OCI-LY7 (cell line): Measurements from ENCODE around the gene POLR2H. TPM values are rescaled to one million over a fixed set of nuclear protein-coding genes. Genes with fewer than 3 reads are reported as not detected.

Source experiments
- BruUV-seq: library from RNA; stranded (reverse); fragments of 400-500 nt; replicated peaks from 2 replicates; lab custom pipeline; 2021; lab: Mats Ljungman, UMichigan
- CTCF ChIA-PET: fragments of 300-600 bp; sonication (Branson Sonifier 250); formaldehyde crosslinking; loops from one replicate; lab custom pipeline; 2022; ENCODE audit warnings: antibody characterized with exemption; ENCODE audit not compliant: unreplicated experiment; lab: Charles Lee
- POLR2A ChIA-PET: fragments of 300-600 bp; sonication (Branson Sonifier 250); formaldehyde crosslinking; loops from one replicate; lab custom pipeline; 2022; ENCODE audit warnings: antibody characterized with exemption; lab: Charles Lee
- DNase-seq: peaks from one replicate; pipeline ENCODE4 v3.0.0-alpha.2; 2015; ENCODE audit warnings: low spot score
- H2AFZ ChIP-seq: fragments of 200-600 bp; sonication (generic), shearing (Covaris generic); 2 replicates; pipeline ENCODE4 v1.6.1; 2014; ENCODE audit warnings: mild to moderate bottlenecking, antibody characterized with exemption, low read length, moderate library complexity
- H3K27ac ChIP-seq: fragments of 200-600 bp; sonication (generic); 2 replicates; pipeline ENCODE4 v1.5.1; 2014; ENCODE audit warnings: mixed run types, low read depth, mild to moderate bottlenecking, moderate library complexity, low read length, inconsistent platforms; ENCODE audit not compliant: poor library complexity, severe bottlenecking
- H3K36me3 ChIP-seq: fragments of 200-600 bp; sonication (generic); 2 replicates; pipeline ENCODE4 v1.6.1; 2014; ENCODE audit warnings: mild to moderate bottlenecking, antibody characterized with exemption, low read length, moderate library complexity, mixed read lengths; ENCODE audit not compliant: insufficient read depth
- H3K4me1 ChIP-seq: fragments of 200-600 bp; sonication (generic); 2 replicates; pipeline ENCODE4 v1.5.1; 2014; ENCODE audit warnings: mild to moderate bottlenecking, low read length; ENCODE audit not compliant: insufficient read depth, poor library complexity, severe bottlenecking
- H3K4me2 ChIP-seq: fragments of 200-600 bp; sonication (generic); 2 replicates; pipeline ENCODE4 v1.6.1; 2014; ENCODE audit warnings: mild to moderate bottlenecking, low read length
- H3K4me3 ChIP-seq: fragments of 200-600 bp; sonication (generic); 2 replicates; pipeline ENCODE4 v1.5.1; 2014; ENCODE audit warnings: mild to moderate bottlenecking, low read depth, low read length; ENCODE audit not compliant: poor library complexity, severe bottlenecking
- H3K79me2 ChIP-seq: fragments of 200-600 bp; sonication (generic); 2 replicates; pipeline ENCODE4 v1.6.1; 2016; ENCODE audit warnings: low read depth, mild to moderate bottlenecking, low read length, moderate library complexity, mixed read lengths; ENCODE audit not compliant: insufficient read depth
- H3K9me2 ChIP-seq: fragments of 200-600 bp; sonication (generic); 2 replicates; pipeline ENCODE4 v1.6.1; 2016; ENCODE audit warnings: mild to moderate bottlenecking, low read length, mixed read lengths; ENCODE audit not compliant: insufficient read depth
- H3K9me3 ChIP-seq: fragments of 200-600 bp; sonication (generic); 2 replicates; pipeline ENCODE4 v1.6.1; 2014; ENCODE audit warnings: mild to moderate bottlenecking, mixed run types, low read length, mixed read lengths
- H4K20me1 ChIP-seq: fragments of 200-600 bp; sonication (generic); 2 replicates; pipeline ENCODE4 v1.6.1; 2014; ENCODE audit warnings: mild to moderate bottlenecking, antibody characterized with exemption, low read length, moderate library complexity, mixed read lengths; ENCODE audit not compliant: insufficient read depth
- CTCF ChIP-seq: fragments of 200-600 bp; sonication (generic); conservative IDR thresholded peaks from 2 replicates; pipeline ENCODE4 v1.5.1; 2014; ENCODE audit warnings: mild to moderate bottlenecking, antibody characterized with exemption, low read length, moderate library complexity, mixed read lengths
- EZH2phosphoT487 ChIP-seq: fragments of 200-600 bp; sonication (generic); IDR thresholded peaks from 2 replicates; pipeline ENCODE4 v1.6.1; 2018; ENCODE audit warnings: low read depth, borderline replicate concordance, mild to moderate bottlenecking, mixed run types, antibody characterized with exemption, low read length, moderate library complexity, mixed read lengths
- intact Hi-C: fragments of 100-400 bp; cut with micrococcal nuclease; formaldehyde crosslinking; loops from one replicate; pipeline ENCODE4 v1.10.0; 2022; ENCODE audit not compliant: unreplicated experiment
- total RNA-seq, 2 experiments: library from RNA; depleted of rRNA in 1 of 2; stranded (reverse); fragments of >200 nt in 1 of 2; shearing (Covaris generic) in 1 of 2; gene quantifications; 2 replicates each; pipeline ENCODE4 v1.2.3, GENCODE V29; 2014 to 2022

The POLR2H gene
- total RNA-seq, 2 experiments from 2014 or later: 80.1 to 85.8 TPM

- H3K4me2 ChIP-seq: no peak overlapping the region
These were observed 19.2 kb downstream of the POLR2H start for GRCh38 chr3:184380627-184381260.

GRCh38 chr3:184381261-184382224 lies 20.0 kb downstream of the POLR2H start:
- H3K79me2 ChIP-seq: no peaks in the 10 kb centered on the region
- no peaks in the 10 kb centered on the region for H3K9me2 ChIP-seq
- no TSS peak for BruUV-seq
- CTCF ChIA-PET: no interaction called here
- POLR2A ChIA-PET: no interaction called here
- TF ChIP-seq EZH2phosphoT487 (no peak), CTCF (no peak)
- H3K36me3 ChIP-seq: no peaks in the 10 kb centered on the region
- no peaks in the 10 kb centered on the region for H4K20me1 ChIP-seq
- no peak overlapping the region for H2AFZ ChIP-seq
- intact Hi-C loops: no loop called here
- H3K27ac ChIP-seq: no peak overlapping the region
- H3K4me3 ChIP-seq: no peak overlapping the region
- no peak for DNase-seq
- no peaks in the 10 kb centered on the region for H3K9me3 ChIP-seq
- H3K4me2 ChIP-seq: no peak overlapping the region
- H3K4me1 ChIP-seq: peaks cover 9% of the 10 kb centered on the region

More at GRCh38 chr3:184380627-184381260, 19.2 kb downstream of the POLR2H start:
- Histone ChIP-seq H3K9me3 (no peaks in the 10 kb centered on the region), H3K36me3 (no peaks in the 10 kb centered on the region), H3K4me1 (peaks cover 9% of the 10 kb centered on the region), H3K27ac (no peak overlapping the region), H4K20me1 (no peaks in the 10 kb centered on the region), H3K9me2 (no peaks in the 10 kb centered on the region), H3K4me3 (no peak overlapping the region), H3K79me2 (no peaks in the 10 kb centered on the region), H2AFZ (no peak overlapping the region)
- CTCF ChIA-PET: no interaction called here
- POLR2A ChIA-PET: no interaction called here
- BruUV-seq: no TSS peak
- intact Hi-C loops: no loop called here
- DNase-seq: no peak
- TF ChIP-seq EZH2phosphoT487: no peak
- no peak for TF ChIP-seq CTCF
